HG03108 (cell line): ENCODE results near the gene ATMIN.

ENCODE experiments used
- ATAC-seq: cut with Tn5 transposase; IDR thresholded peaks from one replicate; pipeline ENCODE4 v1.9.1; 2021; ENCODE audit warnings: moderate library complexity; ENCODE audit not compliant: unreplicated experiment

The ATMIN gene

GRCh38 chr16:81004646-81005353 is 30.8 kb upstream of the ATMIN start:
- ATAC-seq: no peak

GRCh38 chr16:81005610-81006161 is 30.0 kb upstream of the ATMIN start:
- ATAC-seq: no peak

- ATAC-seq: peak; percentile 24
Observed at GRCh38 chr16:81006211-81006812, 29.3 kb upstream of the ATMIN start.

GRCh38 chr16:81006813-81007695 is 28.6 kb upstream of the ATMIN start, which contains the start of the genes CENPN and CMC2:
Gene CENPN, plus strand, starts transcription at chr16:81007214. Its CDS starts 4,726 bp downstream, at chr16:81011940.
Gene CMC2, minus strand, starts transcription at chr16:81006885. Its CDS starts 9,491 bp downstream, at chr16:80997394.
- ATAC-seq: peak; percentile 74

- no peak for ATAC-seq
Observed at GRCh38 chr16:81008505-81008789, 27.2 kb upstream of the ATMIN start.

GRCh38 chr16:81012974-81013373 is 22.7 kb upstream of the ATMIN start:
- ATAC-seq: no peak

GRCh38 chr16:81014672-81015071 is 21.0 kb upstream of the ATMIN start:
- no peak for ATAC-seq

- ATAC-seq: no peak
Observed at GRCh38 chr16:81018496-81018895, 17.1 kb upstream of the ATMIN start.

- no peak for ATAC-seq
Observed at GRCh38 chr16:81026429-81026828, 9.2 kb upstream of the ATMIN start.

- no peak for ATAC-seq
Observed at GRCh38 chr16:81029930-81030604, 5.6 kb upstream of the ATMIN start.

GRCh38 chr16:81035975-81036750 is 521 bp downstream of the ATMIN start:
- ATAC-seq: peak; percentile 36

GRCh38 chr16:81036751-81037350 is 1.2 kb downstream of the ATMIN start:
- no peak for ATAC-seq

- ATAC-seq: no peak
Observed at GRCh38 chr16:81040131-81040530, 4.5 kb downstream of the ATMIN start.

- no peak for ATAC-seq
Observed at GRCh38 chr16:81040842-81041241, 5.2 kb downstream of the ATMIN start.

GRCh38 chr16:81041696-81042095 is 6.1 kb downstream of the ATMIN start:
- ATAC-seq: no peak

- ATAC-seq: no peak
Observed at GRCh38 chr16:81042821-81043220, 7.2 kb downstream of the ATMIN start.

- no peak for ATAC-seq
Observed at GRCh38 chr16:81053761-81054160, 18.1 kb downstream of the ATMIN start.

GRCh38 chr16:81060576-81061306 is 25.1 kb downstream of the ATMIN start:
- no peak for ATAC-seq

- ATAC-seq: no peak
Observed at GRCh38 chr16:81061307-81061640, 25.6 kb downstream of the ATMIN start.
